GM19099 (cell line): ENCODE measurements around the gene WFS1.

Experiments used
- POLR2A ChIP-seq: IDR thresholded peaks from 3 replicates; pipeline ENCODE4 v1.6.1; 2011; ENCODE audit warnings: low read depth; ENCODE audit not compliant: insufficient read length; ENCODE audit errors: extremely low read depth

WFS1 gene

GRCh38 chr4:6326312-6327060 lies 56.8 kb downstream of the WFS1 start:
- TF ChIP-seq POLR2A, result no peak

GRCh38 chr4:6327220-6327917 lies 57.7 kb downstream of the WFS1 start:
- TF ChIP-seq POLR2A, result no peak

GRCh38 chr4:6328526-6328925 lies 58.9 kb downstream of the WFS1 start:
- no peak for TF ChIP-seq POLR2A

- TF ChIP-seq POLR2A, result no peak
Measured at GRCh38 chr4:6329478-6330383, 60.1 kb downstream of the WFS1 start.

GRCh38 chr4:6330384-6330767 lies 60.7 kb downstream of the WFS1 start:
- TF ChIP-seq POLR2A, result no peak

- no peak for TF ChIP-seq POLR2A
Measured at GRCh38 chr4:6331018-6331417, 61.4 kb downstream of the WFS1 start.

GRCh38 chr4:6331468-6331867 lies 61.8 kb downstream of the WFS1 start:
- TF ChIP-seq POLR2A, result no peak

- TF ChIP-seq POLR2A, result no peak
Measured at GRCh38 chr4:6332042-6332668, 62.5 kb downstream of the WFS1 start.

- no peak for TF ChIP-seq POLR2A
Measured at GRCh38 chr4:6332669-6333050, 63.0 kb downstream of the WFS1 start.

- TF ChIP-seq POLR2A, result no peak
Measured at GRCh38 chr4:6333301-6334202, 63.9 kb downstream of the WFS1 start.

- TF ChIP-seq POLR2A, result no peak
Measured at GRCh38 chr4:6334203-6334887, 64.7 kb downstream of the WFS1 start.

GRCh38 chr4:6335040-6335590 lies 65.5 kb downstream of the WFS1 start:
- no peak for TF ChIP-seq POLR2A

GRCh38 chr4:6336166-6336565 lies 66.5 kb downstream of the WFS1 start:
- TF ChIP-seq POLR2A, result no peak
